Gastroesophageal sphincter (tissue), 3 donors: ENCODE measurements around the gene DAP.

ENCODE experiments used
- EP300 ChIP-seq: sonication (generic); formaldehyde crosslinking; IDR thresholded peaks from one replicate; pipeline ENCODE4 v1.6.1; 2017; ENCODE audit warnings: antibody characterized with exemption, mild to moderate bottlenecking
- POLR2A ChIP-seq, 2 donors: fragments of 450-650 bp; IDR thresholded peaks; one replicate each; pipeline ENCODE4 v1.6.1; 2017; ENCODE audit warnings: antibody characterized with exemption in 2 of 2, mild to moderate bottlenecking in 2 of 2, moderate library complexity in 1 of 2
- POLR2AphosphoS5 ChIP-seq: sonication (generic); formaldehyde crosslinking; IDR thresholded peaks from one replicate; pipeline ENCODE4 v1.6.1; 2017; ENCODE audit warnings: antibody characterized with exemption
- TF ChIP-seq, protein P1 (sequence below), 4 experiments: fragments of 200-600 bp in 2 of 4; fragments of 450-650 bp in 2 of 4; sonication (generic) in 1 of 4; IDR thresholded peaks; one replicate each; pipeline ENCODE4 v1.5.1; 2017 to 2019; ENCODE audit warnings: antibody characterized with exemption in 4 of 4, mild to moderate bottlenecking in 2 of 4, moderate library complexity in 2 of 4

DNA sequence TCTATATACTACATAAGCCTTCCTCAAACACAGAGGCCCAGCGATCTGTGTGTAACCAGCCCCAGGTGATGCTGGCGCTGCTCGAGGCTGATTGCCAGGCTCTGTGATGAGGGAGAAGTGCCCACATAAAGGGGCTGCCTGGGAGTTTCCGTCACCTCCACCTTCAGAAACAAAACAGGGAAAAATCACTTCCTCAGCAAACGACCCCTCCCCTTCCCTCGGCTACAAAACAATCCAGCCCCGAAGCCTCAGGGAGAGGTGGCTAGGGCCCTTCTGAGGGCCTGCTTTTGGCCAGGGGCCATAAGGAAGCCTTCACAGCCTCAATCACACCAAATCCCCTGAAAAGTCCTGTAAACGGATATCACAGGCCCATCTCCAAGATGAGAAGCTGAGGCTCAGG lies 51.1 kb downstream of the DAP start:
- no peak for TF ChIP-seq EP300
- no peak for TF ChIP-seq POLR2AphosphoS5
- TF ChIP-seq, protein P1, sequence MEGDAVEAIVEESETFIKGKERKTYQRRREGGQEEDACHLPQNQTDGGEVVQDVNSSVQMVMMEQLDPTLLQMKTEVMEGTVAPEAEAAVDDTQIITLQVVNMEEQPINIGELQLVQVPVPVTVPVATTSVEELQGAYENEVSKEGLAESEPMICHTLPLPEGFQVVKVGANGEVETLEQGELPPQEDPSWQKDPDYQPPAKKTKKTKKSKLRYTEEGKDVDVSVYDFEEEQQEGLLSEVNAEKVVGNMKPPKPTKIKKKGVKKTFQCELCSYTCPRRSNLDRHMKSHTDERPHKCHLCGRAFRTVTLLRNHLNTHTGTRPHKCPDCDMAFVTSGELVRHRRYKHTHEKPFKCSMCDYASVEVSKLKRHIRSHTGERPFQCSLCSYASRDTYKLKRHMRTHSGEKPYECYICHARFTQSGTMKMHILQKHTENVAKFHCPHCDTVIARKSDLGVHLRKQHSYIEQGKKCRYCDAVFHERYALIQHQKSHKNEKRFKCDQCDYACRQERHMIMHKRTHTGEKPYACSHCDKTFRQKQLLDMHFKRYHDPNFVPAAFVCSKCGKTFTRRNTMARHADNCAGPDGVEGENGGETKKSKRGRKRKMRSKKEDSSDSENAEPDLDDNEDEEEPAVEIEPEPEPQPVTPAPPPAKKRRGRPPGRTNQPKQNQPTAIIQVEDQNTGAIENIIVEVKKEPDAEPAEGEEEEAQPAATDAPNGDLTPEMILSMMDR (IDR thresholded peaks at IDR 0.05): no peak
- TF ChIP-seq POLR2A (IDR thresholded peaks at IDR 0.05): no peak
